NCI-H1092 treated with DMSO at 0.1 percent for 48 hours (cell line): Measurements from ENCODE around the gene TRAF4.
A peak's percentile ranks its signal among the peaks of the same experiment; 100 is the strongest.
"Not testable (repeated sequence)": the region's sequence is repeated elsewhere in the genome, so short reads cannot be mapped to it uniquely, and the experiment has no call there.

Source experiments
- DNase-seq: peaks from one replicate; lab custom pipeline; 2025; lab: John Stamatoyannopoulos, UW

The TRAF4 gene

GRCh38 chr17:28714281-28714680 is 29.5 kb upstream of the TRAF4 start:
- DNase-seq = no peak

GRCh38 chr17:28715217-28715616 is 28.6 kb upstream of the TRAF4 start:
- DNase-seq = no peak

- DNase-seq = no peak
These were observed 26.9 kb upstream of the TRAF4 start for GRCh38 chr17:28716740-28717577.

GRCh38 chr17:28717578-28718332 is 26.1 kb upstream of the TRAF4 start, which contains the start of gene RAB34:
Gene RAB34 (minus strand): TSS chr17:28717868. CDS start chr17:28717266, 602 bp downstream.
- no peak for DNase-seq

- DNase-seq = no peak
These were observed 25.3 kb upstream of the TRAF4 start for GRCh38 chr17:28718333-28719020.

- no peak for DNase-seq
These were observed 24.8 kb upstream of the TRAF4 start for GRCh38 chr17:28719021-28719433.

- no peak for DNase-seq
These were observed 23.4 kb upstream of the TRAF4 start for GRCh38 chr17:28720247-28720996.

- DNase-seq = not testable (repeated sequence)
These were observed 22.8 kb upstream of the TRAF4 start for GRCh38 chr17:28720997-28721329.

GRCh38 chr17:28722417-28723158 is 21.2 kb upstream of the TRAF4 start:
- no peak for DNase-seq

- DNase-seq = no peak
These were observed 20.5 kb upstream of the TRAF4 start for GRCh38 chr17:28723159-28723835.

GRCh38 chr17:28723836-28724499 is 19.8 kb upstream of the TRAF4 start:
- not testable (repeated sequence) for DNase-seq

GRCh38 chr17:28724500-28725165 is 19.2 kb upstream of the TRAF4 start:
- peak; percentile 19 for DNase-seq

GRCh38 chr17:28725166-28725659 is 18.6 kb upstream of the TRAF4 start:
- no peak for DNase-seq

GRCh38 chr17:28725660-28726225 is 18.1 kb upstream of the TRAF4 start:
- peak; percentile 78 for DNase-seq

GRCh38 chr17:28726226-28726626 is 17.6 kb upstream of the TRAF4 start, which contains the start of gene TLCD1:
Gene TLCD1 (minus strand): TSS chr17:28726233. CDS start chr17:28726097, 136 bp downstream.
- peak; percentile 69 for DNase-seq

- DNase-seq = peak; percentile 89
These were observed 17.0 kb upstream of the TRAF4 start for GRCh38 chr17:28726627-28727491.

- DNase-seq = peak; percentile 87
These were observed 15.2 kb upstream of the TRAF4 start, which contains the start of gene NEK8 for GRCh38 chr17:28728364-28729200. Gene NEK8 (plus strand): TSS chr17:28728788. CDS start chr17:28728814, 26 bp downstream.
